ENCODE results near the gene ABCD2.

Gene ABCD2

DNA sequence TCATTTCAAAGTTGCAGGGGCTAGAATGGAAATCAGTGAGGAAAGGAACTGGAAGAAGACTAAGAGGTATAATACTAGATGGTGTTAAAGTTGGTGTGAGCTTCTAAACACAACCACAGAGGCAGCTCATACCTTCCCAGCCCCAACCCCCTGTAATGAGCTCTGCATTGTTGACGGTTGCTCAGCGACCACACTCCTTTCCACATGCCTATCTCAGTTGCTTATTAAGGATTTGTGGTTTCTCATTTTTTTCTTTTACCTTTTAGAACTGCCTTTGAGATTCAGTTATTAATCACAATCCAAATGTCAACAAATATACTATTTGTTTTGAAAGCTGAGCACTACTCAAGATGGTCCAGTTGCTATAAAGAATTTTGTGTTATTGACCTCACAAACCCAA, 114.6 kb downstream of the ABCD2 start:
- 54 to 63% methylated on average over 2 of the region's 2 CpGs for WGBS, 2 experiments
- no peaks in the 10 kb centered on the region for H3K36me3 ChIP-seq (ENCODE audit: control insufficient read depth, insufficient read depth, low read length)
- no peak overlapping the region for H3K27ac ChIP-seq (ENCODE audit: insufficient read depth, low read depth, low read length, poor library complexity, severe bottlenecking)
- no peaks in the 10 kb centered on the region for H3K9me3 ChIP-seq (ENCODE audit: control insufficient read depth, low read length)
- H3K4me3 ChIP-seq (ENCODE audit: insufficient read depth, low read depth, low read length) = no peak overlapping the region
- H3K27me3 ChIP-seq (ENCODE audit: control insufficient read depth, insufficient read depth, low read length, poor library complexity, severe bottlenecking) = no peaks in the 10 kb centered on the region
- peaks cover 21% of the 10 kb centered on the region for H3K4me1 ChIP-seq (ENCODE audit: control insufficient read depth, insufficient read depth, low read length)

DNA sequence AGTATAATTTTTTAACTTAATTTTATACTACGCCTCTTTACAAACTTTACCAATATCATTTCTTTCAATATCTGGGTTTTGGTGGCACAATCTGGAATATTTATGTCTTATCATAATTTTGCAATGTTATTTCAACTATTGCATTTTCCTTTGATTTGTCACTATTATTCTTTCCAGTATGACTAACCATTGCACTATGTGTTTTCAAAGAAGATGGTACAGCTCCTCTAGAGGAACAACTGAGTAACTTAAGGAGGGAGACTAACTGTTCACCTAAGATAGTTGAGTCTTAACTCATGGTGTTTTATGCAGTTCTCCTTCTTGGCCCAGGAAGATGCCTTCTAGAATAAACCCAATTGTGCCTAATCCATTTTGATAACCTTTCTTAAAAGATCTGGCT, 116.2 kb downstream of the ABCD2 start:
- no CpG with 5 or more reads among the region's 1 CpG for WGBS, 2 experiments
- no peak overlapping the region for H3K27ac ChIP-seq (ENCODE audit: insufficient read depth, low read depth, low read length, poor library complexity, severe bottlenecking)
- no peaks in the 10 kb centered on the region for H3K27me3 ChIP-seq (ENCODE audit: control insufficient read depth, insufficient read depth, low read length, poor library complexity, severe bottlenecking)

DNA sequence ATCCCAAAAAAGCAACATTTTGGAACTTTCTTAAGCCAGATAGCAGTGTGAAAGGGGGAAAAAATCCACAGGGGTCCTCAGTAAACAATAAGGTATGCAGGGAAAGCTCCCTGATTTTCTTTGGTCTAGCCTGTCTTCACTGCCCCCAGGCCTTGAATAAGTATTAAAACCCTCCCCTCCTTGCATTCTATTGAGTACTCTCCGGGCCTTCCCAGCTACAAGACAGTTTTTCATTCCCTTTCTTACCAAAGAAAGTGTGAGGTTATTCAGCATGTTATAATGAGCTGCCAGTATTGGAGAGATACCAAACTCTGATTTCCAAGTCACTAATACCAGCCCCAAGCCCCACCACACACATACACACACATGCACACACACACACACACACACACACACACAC, 116.9 kb downstream of the ABCD2 start:
- peaks cover 21% of the 10 kb centered on the region for H3K4me1 ChIP-seq (ENCODE audit: control insufficient read depth, insufficient read depth, low read length)
- no peak overlapping the region for H3K4me3 ChIP-seq (ENCODE audit: insufficient read depth, low read depth, low read length)
- 13% methylated on average over 1 of the region's 1 CpG; no CpG with 5 or more reads in 1 of the 2 experiments for WGBS, 2 experiments
- H3K36me3 ChIP-seq (ENCODE audit: control insufficient read depth, insufficient read depth, low read length) = no peaks in the 10 kb centered on the region
- H3K9me3 ChIP-seq (ENCODE audit: control insufficient read depth, low read length) = no peaks in the 10 kb centered on the region
- no peak overlapping the region for H3K27ac ChIP-seq (ENCODE audit: insufficient read depth, low read depth, low read length, poor library complexity, severe bottlenecking)
- H3K27me3 ChIP-seq (ENCODE audit: control insufficient read depth, insufficient read depth, low read length, poor library complexity, severe bottlenecking) = no peaks in the 10 kb centered on the region

More for the DNA sequence above, 116.2 kb downstream of the ABCD2 start:
- Histone ChIP-seq H3K4me1 (ENCODE audit: control insufficient read depth, insufficient read depth, low read length) (peaks cover 21% of the 10 kb centered on the region), H3K9me3 (ENCODE audit: control insufficient read depth, low read length) (no peaks in the 10 kb centered on the region), H3K36me3 (ENCODE audit: control insufficient read depth, insufficient read depth, low read length) (no peaks in the 10 kb centered on the region), H3K4me3 (ENCODE audit: insufficient read depth, low read depth, low read length) (no peak overlapping the region)

All from ectodermal cell (in vitro differentiated cells).